ENCODE data around the gene CARMIL1. TPM values are rescaled to one million over a fixed set of nuclear protein-coding genes. Genes with fewer than 3 reads are reported as not detected.
A peak's percentile ranks its signal among the peaks of the same experiment; 100 is the strongest.

CARMIL1 gene
- total RNA-seq = 3.4 and 3.6 TPM in 2 replicates

DNA sequence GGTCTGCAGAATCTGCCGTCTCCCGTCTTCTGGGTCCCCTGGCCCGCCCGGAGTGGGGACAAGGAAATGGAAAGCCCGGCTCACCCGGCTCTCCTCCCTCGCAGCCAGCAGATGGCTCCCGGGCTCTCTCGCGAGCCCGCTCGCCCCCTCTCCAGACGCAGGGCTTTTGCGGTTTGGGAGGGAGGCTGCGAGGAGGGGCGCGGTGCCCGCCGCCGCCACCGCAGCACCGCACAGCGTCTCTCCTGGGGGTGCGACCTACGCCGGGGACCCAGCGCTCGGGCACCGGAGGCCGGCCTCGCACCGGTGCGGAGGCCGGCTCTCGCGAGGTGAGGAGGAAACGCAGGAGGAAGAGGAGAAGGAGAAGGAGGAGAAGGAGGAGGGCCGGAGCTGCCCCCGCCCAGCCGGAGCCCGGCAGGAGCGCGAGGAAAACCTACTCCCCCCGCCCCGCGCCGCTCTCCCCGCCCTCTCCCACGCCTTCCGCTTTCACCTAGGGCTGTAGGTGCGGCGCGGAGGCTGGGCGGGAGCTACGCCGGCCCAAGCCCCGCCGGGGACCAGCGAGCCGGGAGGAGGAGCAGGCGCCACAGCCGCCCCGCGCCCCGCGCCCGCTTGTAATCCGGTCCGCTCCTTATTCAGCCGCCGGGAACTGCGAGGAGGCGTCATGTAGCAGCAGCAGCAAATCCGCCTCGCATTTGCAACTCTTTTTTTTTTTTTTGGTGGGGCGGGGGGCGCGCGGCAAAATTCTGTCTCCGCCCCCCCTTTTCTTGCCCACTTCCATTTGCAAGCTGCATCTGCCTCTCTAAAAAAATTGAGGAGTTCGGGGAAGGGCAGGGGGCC, at the start of gene CARMIL1:
Gene CARMIL1 (plus strand): TSS at position 461 of the 834 bp plus-strand sequence. CDS start 422 bp downstream, outside the sequence.
- Mint-ChIP-seq H3K4me3 (peak within 1 kb of the TSS; percentile 87), H3K36me3 (ENCODE audit: low read depth) (no peaks in the 10 kb centered on the region), H3K27me3 (no peaks in the 10 kb centered on the region), H3K9me3 (no peaks in the 10 kb centered on the region), H3K4me1 (peaks cover 34% of the 10 kb centered on the region), H3K27ac (peak within 1 kb of the TSS; percentile 65)
- TF ChIP-seq, protein P1, sequence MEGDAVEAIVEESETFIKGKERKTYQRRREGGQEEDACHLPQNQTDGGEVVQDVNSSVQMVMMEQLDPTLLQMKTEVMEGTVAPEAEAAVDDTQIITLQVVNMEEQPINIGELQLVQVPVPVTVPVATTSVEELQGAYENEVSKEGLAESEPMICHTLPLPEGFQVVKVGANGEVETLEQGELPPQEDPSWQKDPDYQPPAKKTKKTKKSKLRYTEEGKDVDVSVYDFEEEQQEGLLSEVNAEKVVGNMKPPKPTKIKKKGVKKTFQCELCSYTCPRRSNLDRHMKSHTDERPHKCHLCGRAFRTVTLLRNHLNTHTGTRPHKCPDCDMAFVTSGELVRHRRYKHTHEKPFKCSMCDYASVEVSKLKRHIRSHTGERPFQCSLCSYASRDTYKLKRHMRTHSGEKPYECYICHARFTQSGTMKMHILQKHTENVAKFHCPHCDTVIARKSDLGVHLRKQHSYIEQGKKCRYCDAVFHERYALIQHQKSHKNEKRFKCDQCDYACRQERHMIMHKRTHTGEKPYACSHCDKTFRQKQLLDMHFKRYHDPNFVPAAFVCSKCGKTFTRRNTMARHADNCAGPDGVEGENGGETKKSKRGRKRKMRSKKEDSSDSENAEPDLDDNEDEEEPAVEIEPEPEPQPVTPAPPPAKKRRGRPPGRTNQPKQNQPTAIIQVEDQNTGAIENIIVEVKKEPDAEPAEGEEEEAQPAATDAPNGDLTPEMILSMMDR (IDR thresholded peaks at IDR 0.05) = no peak
- intact Hi-C loops (cut with micrococcal nuclease) = loop anchor here (1.0 to 5.0 kb wide), 6 partner anchors 14 to 683 kb away; partner anchors contain the start of gene TRIM38
- ChIA-PET CTCF (interaction anchor here (0.7 to 4.9 kb wide), 22 partner anchors 8 to 278 kb away, joined by 3 to 121 read pairs (median 4); no protein-coding TSS in a partner anchor), POLR2A (interaction anchor here (0.5 to 3.3 kb wide), 12 partner anchors 15 to 759 kb away, joined by 3 to 15 read pairs (median 5); no protein-coding TSS in a partner anchor)
- ATAC-seq (ENCODE audit: low read depth) (peak; percentile 82), DNase-seq (peak; percentile 62)

DNA sequence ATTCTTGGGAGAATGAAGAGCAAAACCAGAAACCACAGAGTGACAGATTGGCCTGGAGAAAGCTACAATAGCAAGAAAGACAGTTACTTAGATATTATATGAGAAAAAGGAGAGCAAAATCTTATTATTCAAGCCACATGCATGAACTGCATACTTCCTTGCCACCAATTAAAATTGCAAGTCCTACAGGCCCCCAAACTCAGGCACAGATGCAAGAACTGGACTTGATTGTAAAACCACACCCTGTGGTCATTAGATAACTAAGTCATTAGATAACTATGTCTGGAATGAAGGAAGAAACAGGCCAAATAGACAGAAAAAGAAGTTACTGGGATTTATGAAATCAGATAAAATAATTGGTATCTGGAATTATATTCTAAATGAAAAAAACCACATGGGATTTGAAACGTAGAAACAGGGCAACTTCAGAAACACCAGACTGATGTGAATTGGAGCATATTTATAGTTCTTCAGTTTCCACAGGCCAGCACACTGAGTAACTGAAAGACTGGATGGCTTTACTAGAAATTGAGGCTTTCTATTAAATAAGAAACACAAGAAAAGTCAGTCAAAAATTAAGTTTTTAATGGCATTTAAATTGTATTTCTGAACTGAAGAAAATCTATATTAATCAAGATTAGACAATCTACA, 49.4 kb upstream of the CARMIL1 start:
- Mint-ChIP-seq H3K27me3 (no peaks in the 10 kb centered on the region), H3K36me3 (ENCODE audit: low read depth) (no peaks in the 10 kb centered on the region), H3K4me3 (no peak overlapping the region), H3K27ac (no peak overlapping the region), H3K9me3 (no peaks in the 10 kb centered on the region), H3K4me1 (no peaks in the 10 kb centered on the region)
- TF ChIP-seq, protein P1 (IDR thresholded peaks at IDR 0.05) = no peak
- ATAC-seq (ENCODE audit: low read depth) (no peak), DNase-seq (no peak)
- CTCF ChIA-PET = no interaction called here
- POLR2A ChIA-PET = no interaction called here
- intact Hi-C loops (cut with micrococcal nuclease) = no loop called here

DNA sequence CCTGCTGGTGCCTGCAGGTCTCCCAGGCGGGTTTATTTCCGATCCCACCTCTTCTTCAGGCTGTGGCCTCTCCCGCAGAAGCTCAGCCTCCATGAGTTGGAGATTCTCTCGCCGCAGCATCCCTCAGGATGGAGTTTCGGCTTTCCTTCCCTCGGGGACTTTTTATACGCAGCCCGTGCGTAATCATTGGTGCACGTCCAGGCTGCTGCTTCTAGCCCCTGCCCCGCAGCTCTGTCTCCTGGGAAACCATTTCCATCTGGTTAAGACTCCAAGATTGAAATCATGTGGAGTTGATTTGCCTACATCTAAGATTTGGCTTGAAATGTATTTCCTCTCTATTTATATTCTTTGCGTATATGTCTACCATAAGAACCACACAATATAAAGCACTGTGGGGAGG, 46.7 kb upstream of the CARMIL1 start:
- intact Hi-C loops (cut with micrococcal nuclease) = no loop called here
- no peaks in the 10 kb centered on the region for H3K36me3 Mint-ChIP-seq (ENCODE audit: low read depth)
- POLR2A ChIA-PET = no interaction called here
- CTCF ChIA-PET = no interaction called here
- H3K4me3 Mint-ChIP-seq = no peak overlapping the region
- TF ChIP-seq, protein P1 (IDR thresholded peaks at IDR 0.05) = no peak
- ATAC-seq (ENCODE audit: low read depth) (no peak), DNase-seq (no peak)
- no peaks in the 10 kb centered on the region for H3K9me3 Mint-ChIP-seq
- H3K27ac Mint-ChIP-seq = no peak overlapping the region
- no peaks in the 10 kb centered on the region for H3K27me3 Mint-ChIP-seq
- no peaks in the 10 kb centered on the region for H3K4me1 Mint-ChIP-seq

DNA sequence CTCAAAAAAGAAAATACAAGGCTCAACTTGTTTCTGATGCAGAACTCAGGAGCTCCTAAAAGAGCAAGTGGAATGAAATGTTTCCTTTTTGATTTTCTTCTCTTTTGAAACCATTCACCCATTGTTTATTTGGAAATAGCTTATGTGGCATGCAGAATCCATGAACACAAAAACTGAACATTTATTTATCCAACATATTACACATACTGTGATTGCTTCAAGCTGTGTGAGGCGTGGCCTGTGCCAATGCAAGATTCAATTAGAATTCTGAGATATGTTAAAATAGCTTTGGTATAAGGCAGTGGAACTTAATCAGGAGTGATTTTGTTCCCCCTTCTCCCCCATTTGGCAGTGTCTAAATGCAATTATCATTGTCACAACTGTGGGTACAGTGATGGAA, 45.9 kb upstream of the CARMIL1 start:
- Mint-ChIP-seq H3K27me3 (no peaks in the 10 kb centered on the region), H3K4me3 (no peak overlapping the region), H3K27ac (no peak overlapping the region), H3K9me3 (no peaks in the 10 kb centered on the region), H3K4me1 (no peaks in the 10 kb centered on the region), H3K36me3 (ENCODE audit: low read depth) (no peaks in the 10 kb centered on the region)
- POLR2A ChIA-PET = no interaction called here
- intact Hi-C loops (cut with micrococcal nuclease) = no loop called here
- TF ChIP-seq, protein P1 (IDR thresholded peaks at IDR 0.05) = no peak
- CTCF ChIA-PET = no interaction called here
- ATAC-seq (ENCODE audit: low read depth) (no peak), DNase-seq (no peak)

DNA sequence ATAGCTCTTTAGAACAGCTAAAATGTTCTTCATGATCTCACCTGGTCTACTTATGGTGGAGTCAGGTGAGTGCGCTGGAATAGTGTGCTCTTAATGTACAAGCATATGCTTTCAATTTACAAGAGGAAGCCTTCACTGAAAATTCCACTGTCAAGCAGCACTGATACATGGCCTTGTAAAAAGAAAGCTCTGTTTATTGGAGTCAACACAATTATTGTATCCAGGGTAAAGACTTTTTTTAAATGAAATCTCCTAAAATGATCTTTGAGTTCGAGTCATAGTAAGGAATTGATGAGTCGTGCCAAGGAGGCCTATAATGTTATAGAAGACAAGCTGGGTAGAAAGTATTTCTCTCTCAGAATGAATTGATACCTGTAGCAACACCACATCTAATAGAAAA, 41.6 kb upstream of the CARMIL1 start:
- Mint-ChIP-seq H3K4me1 (no peaks in the 10 kb centered on the region), H3K27me3 (peaks cover 2% of the 10 kb centered on the region), H3K4me3 (no peak overlapping the region), H3K9me3 (no peaks in the 10 kb centered on the region), H3K36me3 (ENCODE audit: low read depth) (no peaks in the 10 kb centered on the region), H3K27ac (no peak overlapping the region)
- TF ChIP-seq, protein P1 (IDR thresholded peaks at IDR 0.05) = no peak
- no peak for DNase-seq
- intact Hi-C loops (cut with micrococcal nuclease) = no loop called here
- ATAC-seq (ENCODE audit: low read depth) = no peak
- CTCF ChIA-PET = no interaction called here
- POLR2A ChIA-PET = no interaction called here
